ENCODE measurements around the gene SRA1. TPM values are rescaled to one million over a fixed set of nuclear protein-coding genes. Genes with fewer than 3 reads are reported as not detected.

Gene SRA1
- total RNA-seq, 1 experiment from 2014 or later, result 52.0 TPM

GRCh38 chr5:140555747-140556312, 1.4 kb downstream of the SRA1 start:
- BruUV-seq (replicated peaks), result TSS peak; percentile 85
- H3K4me3 ChIP-seq (ENCODE audit: low read depth in 2 of 2, low read length in 2 of 2), result peak overlapping the region; percentile 85 to 89
- peaks cover 23% of the 10 kb centered on the region for H3K4me1 ChIP-seq (ENCODE audit: control insufficient read depth, insufficient read depth, low read length)
- H3K27me3 ChIP-seq (ENCODE audit: control insufficient read depth, insufficient read depth, low read length), result no peaks in the 10 kb centered on the region
- DNase-seq (ENCODE audit: low read depth, low spot score) (no peak), ATAC-seq (no peak)
- TF ChIP-seq REST (IDR thresholded peaks at IDR 0.05; ENCODE audit: insufficient read depth in 1 of 2, low read depth in 2 of 2, low read length in 1 of 2), result no peak
- no peak for TF ChIP-seq CTCF (IDR thresholded peaks at IDR 0.05)
- no peak for TF ChIP-seq SIN3A (IDR thresholded peaks at IDR 0.05; ENCODE audit: borderline replicate concordance, insufficient read depth, low read depth, low read length)
- TF ChIP-seq TCF7L2 (IDR thresholded peaks at IDR 0.05; ENCODE audit: low read depth, low read length), result no peak
- no peak for TF ChIP-seq POLR2AphosphoS5 (IDR thresholded peaks at IDR 0.05; ENCODE audit: low read depth, low read length)
- in situ Hi-C loops (cut with HindIII; ENCODE audit: low pct_unique_long_range_greater_than_20kb, low sequenced_read_pairs), result no loop called here
- H3K9me3 ChIP-seq (ENCODE audit: control insufficient read depth, insufficient read depth, low read depth, low read length), result no peaks in the 10 kb centered on the region
- ChIA-PET CTCF (no interaction called here), POLR2A (interaction anchor here (0.8 kb wide), 1 partner anchor 7 kb away, joined by 6 read pairs; no protein-coding TSS in a partner anchor)
- intact Hi-C loops (cut with micrococcal nuclease; ENCODE audit: unreplicated experiment), result no loop called here
- H3K36me3 ChIP-seq (ENCODE audit: control insufficient read depth, insufficient read depth, low read length), result peaks cover 7% of the 10 kb centered on the region; the same call in 1 of the 2 replicates
- H3K27ac ChIP-seq (ENCODE audit: low read length), result peak overlapping the region; percentile 95

- intact Hi-C loops (cut with micrococcal nuclease; ENCODE audit: unreplicated experiment), result no loop called here
- Histone ChIP-seq H3K27ac (ENCODE audit: low read length) (no peak overlapping the region), H3K9me3 (ENCODE audit: control insufficient read depth, insufficient read depth, low read depth, low read length) (no peaks in the 10 kb centered on the region), H3K4me1 (ENCODE audit: control insufficient read depth, insufficient read depth, low read length) (peaks cover 29% of the 10 kb centered on the region), H3K36me3 (ENCODE audit: control insufficient read depth, insufficient read depth, low read length) (peaks cover 10% of the 10 kb centered on the region; the same call in 1 of the 2 replicates), H3K27me3 (ENCODE audit: control insufficient read depth, insufficient read depth, low read length) (no peaks in the 10 kb centered on the region), H3K4me3 (ENCODE audit: low read depth in 2 of 2, low read length in 2 of 2) (no peak overlapping the region)
- TF ChIP-seq POLR2AphosphoS5 (IDR thresholded peaks at IDR 0.05; ENCODE audit: low read depth, low read length), result no peak
- no peak for TF ChIP-seq CTCF (IDR thresholded peaks at IDR 0.05)
- TF ChIP-seq REST (IDR thresholded peaks at IDR 0.05; ENCODE audit: insufficient read depth in 1 of 2, low read depth in 2 of 2, low read length in 1 of 2), result no peak
- no peak for TF ChIP-seq SIN3A (IDR thresholded peaks at IDR 0.05; ENCODE audit: borderline replicate concordance, insufficient read depth, low read depth, low read length)
- no peak for TF ChIP-seq TCF7L2 (IDR thresholded peaks at IDR 0.05; ENCODE audit: low read depth, low read length)
- BruUV-seq (replicated peaks), result no TSS peak
- no peak for DNase-seq (ENCODE audit: low read depth, low spot score)
- ChIA-PET CTCF (interaction anchor here (0.6 to 0.7 kb wide), 2 partner anchors 9 to 166 kb away, joined by 3 read pairs; no protein-coding TSS in a partner anchor), POLR2A (no interaction called here)
- in situ Hi-C loops (cut with HindIII; ENCODE audit: low pct_unique_long_range_greater_than_20kb, low sequenced_read_pairs), result no loop called here
- ATAC-seq, result no peak
These were observed 2.8 kb downstream of the SRA1 start for GRCh38 chr5:140554454-140554853.

All from Panc1 (cell line).